GM21423 (cell line): ENCODE results near the gene ARFRP1.
"Not testable (repeated sequence)": the region's sequence is repeated elsewhere in the genome, so short reads cannot be mapped to it uniquely, and the experiment has no call there.

ENCODE experiments used
- ATAC-seq: cut with Tn5 transposase; IDR thresholded peaks from one replicate; pipeline ENCODE4 v1.9.1; 2021; ENCODE audit warnings: mild to moderate bottlenecking, moderate library complexity; ENCODE audit not compliant: unreplicated experiment

The ARFRP1 gene

DNA sequence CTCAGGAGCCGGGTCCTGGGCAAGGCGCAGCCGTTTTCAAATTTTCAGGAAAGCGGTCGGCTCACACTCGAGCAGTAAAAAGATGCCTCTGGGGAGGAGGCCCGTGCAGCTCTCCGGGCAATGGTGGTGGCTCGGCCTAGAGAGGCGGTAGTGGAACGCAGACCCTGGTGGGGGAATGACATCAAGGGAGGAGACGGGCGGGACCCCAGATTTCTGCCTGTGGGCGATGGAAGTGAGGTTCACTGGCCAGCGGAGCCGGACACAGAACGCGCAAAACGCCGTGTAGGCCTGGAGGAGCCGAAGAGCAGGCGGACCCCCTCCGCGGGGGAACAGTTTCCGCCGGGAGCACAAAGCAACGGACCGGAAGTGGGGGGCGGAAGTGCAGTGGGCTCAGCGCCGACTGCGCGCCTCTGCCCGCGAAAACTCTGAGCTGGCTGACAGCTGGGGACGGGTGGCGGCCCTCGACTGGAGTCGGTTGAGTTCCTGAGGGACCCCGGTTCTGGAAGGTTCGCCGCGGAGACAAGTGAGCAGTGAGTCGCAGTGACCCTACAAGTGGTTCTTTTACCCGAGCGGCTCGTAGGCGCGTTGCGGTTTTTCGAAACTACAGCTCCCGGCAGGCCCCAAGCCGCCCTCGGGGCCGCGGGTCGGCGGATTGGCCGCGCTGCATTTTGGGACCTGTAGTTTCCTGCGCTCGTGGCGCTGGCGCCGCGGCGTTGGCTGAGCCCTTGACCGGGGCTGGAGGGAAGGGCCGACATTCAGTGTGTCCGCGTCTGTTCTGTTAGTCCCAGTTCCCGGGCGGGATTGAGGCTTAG is 49.6 kb downstream of the ARFRP1 start, which contains the start of gene RTEL1:
Gene RTEL1, plus strand, starts transcription at position 376 of the 812 bp plus-strand sequence. CDS start 1,091 bp downstream, outside the sequence.
- peak; percentile 88 for ATAC-seq

DNA sequence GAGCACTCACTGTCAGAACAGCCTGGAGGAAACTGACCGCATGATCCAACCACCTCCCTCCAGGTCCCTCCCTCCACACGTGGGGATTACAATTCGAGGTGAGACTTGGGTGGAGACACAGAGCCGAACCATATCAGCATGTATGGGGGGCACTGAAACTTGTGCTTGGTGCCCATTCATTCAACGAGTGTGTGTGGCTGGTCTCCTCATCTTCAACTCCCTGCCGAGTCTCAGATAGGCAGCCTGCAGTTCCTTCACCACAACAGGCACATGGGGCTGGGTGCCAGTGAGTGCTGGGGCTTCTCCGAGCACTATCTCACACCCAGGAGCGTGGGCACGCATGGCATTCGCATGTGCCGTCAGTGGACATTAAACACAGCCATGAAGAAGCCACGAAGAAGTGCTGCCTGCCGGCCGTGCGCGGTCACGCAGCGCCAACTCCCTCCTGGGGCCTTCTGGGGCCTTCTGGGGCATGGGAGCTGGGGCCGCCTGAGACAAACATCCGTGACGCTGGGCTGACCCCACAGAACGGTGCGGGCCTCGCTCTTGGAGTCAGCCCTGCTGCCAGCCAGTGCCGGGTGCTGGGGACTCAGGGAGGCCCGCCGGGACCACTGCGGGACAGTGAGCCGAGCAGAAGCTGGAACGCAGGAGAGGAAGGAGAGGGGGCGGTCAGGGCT is 50.4 kb downstream of the ARFRP1 start:
- no peak for ATAC-seq

DNA sequence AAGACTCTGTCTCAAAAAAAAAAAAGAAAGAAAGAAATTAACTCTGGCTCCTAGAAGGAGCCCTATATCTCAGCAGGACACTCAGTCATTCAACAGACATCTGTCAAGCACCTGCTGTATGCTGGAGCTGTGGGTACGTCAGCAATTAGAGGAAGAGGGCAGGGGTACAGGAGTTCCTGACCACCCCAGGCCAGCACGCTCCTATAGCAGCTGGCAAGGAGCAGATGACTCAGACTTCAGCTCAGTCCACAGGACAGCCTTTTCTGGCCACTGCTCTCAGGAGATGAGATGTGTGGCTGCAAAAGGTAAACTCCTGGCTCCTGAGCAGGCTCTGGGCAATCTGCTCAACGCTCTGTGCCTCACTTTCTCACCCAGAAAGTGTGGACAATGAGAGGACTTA is 51.3 kb downstream of the ARFRP1 start:
- ATAC-seq, result no peak

DNA sequence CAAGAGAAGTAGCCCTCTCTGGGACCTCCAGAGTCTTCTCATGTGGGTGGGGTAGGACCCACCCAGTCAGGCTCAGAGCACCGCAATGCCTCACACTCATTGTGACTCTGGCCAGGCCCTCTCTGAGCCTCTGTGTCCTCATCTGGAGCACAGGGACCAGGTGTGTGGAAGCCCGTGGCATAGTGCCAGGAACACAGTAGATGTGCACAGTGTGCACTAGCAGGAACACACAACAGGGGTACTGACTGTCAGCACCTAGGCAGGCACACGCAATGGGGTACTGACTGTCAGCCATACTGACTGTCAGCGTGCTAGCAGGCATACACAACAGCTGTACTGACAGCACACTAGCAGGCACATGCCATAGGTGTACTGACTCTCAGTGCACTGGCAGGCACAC is 52.5 kb downstream of the ARFRP1 start:
- no peak for ATAC-seq

- ATAC-seq, result no peak
Observed at GRCh38 chr20:63653974-63654668, 53.7 kb downstream of the ARFRP1 start.

- no peak for ATAC-seq
Observed at GRCh38 chr20:63653041-63653973, 54.5 kb downstream of the ARFRP1 start, which contains the start of gene STMN3. Gene STMN3 (minus strand): TSS chr20:63653424. CDS start chr20:63653345, 79 bp downstream.

- ATAC-seq, result no peak
Observed at GRCh38 chr20:63652192-63652980, 55.4 kb downstream of the ARFRP1 start.

DNA sequence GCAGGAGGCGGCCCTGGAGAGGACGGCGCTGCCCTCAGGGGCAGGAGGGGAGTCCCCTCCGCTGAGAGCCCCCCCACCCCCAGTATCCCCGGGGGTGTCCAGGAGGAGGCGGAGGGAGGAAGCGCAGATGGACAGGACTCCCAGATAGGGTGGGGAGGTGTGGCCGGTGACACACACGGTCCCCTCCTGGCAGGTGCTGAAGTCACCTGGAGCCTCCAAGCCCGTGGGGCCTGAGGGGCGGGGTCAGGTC is 55.9 kb downstream of the ARFRP1 start:
- ATAC-seq, result no peak

- not testable (repeated sequence) for ATAC-seq
Observed at GRCh38 chr20:63650486-63650885, 57.3 kb downstream of the ARFRP1 start.

GRCh38 chr20:63648895-63649589 is 58.7 kb downstream of the ARFRP1 start:
- no peak for ATAC-seq
